ENCODE measurements around the gene RERE.
A peak's percentile ranks its signal among the peaks of the same experiment; 100 is the strongest.

DNA sequence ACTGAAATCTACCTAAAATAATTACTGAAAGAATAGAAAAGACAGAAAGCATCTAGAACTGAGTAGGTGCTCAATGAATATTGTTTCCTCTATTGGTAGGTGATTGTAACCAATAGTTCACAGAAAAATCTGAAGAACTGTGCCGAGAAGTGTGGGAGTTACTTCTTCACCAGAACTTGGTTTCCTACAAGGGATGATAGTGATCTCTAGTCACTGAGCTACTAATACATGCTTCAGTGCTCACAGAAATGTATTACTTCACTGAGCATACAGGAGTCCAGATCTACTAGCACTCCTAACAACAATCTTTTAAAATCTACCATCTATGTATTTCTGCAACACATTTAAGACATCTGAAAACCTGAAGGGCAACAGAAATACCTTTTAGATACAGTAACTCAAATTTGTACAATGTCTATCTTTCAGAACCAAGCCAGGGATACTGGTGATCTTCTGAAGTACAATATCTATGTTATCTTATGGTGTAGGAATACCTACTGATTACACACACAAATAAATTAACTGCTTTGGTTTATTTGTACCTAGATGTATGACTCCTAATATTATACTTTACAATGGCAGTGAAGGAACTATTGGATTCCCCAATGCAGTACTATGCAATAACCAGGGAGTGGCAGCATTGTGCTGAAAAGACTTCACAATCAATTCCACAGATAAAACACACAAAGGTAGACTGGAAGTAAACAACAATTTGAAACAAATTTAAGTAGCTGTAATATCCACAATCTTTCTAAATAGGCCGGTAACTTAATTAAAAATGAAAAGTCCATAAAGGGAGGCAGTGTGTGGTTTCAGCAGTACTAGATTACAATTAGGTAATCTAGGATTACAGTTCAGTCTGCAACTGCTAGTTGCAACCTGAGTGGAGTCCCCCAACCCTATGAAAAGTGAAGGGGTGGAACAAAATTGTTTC, 256.6 kb downstream of the RERE start:
- TF ChIP-seq, protein P1, sequence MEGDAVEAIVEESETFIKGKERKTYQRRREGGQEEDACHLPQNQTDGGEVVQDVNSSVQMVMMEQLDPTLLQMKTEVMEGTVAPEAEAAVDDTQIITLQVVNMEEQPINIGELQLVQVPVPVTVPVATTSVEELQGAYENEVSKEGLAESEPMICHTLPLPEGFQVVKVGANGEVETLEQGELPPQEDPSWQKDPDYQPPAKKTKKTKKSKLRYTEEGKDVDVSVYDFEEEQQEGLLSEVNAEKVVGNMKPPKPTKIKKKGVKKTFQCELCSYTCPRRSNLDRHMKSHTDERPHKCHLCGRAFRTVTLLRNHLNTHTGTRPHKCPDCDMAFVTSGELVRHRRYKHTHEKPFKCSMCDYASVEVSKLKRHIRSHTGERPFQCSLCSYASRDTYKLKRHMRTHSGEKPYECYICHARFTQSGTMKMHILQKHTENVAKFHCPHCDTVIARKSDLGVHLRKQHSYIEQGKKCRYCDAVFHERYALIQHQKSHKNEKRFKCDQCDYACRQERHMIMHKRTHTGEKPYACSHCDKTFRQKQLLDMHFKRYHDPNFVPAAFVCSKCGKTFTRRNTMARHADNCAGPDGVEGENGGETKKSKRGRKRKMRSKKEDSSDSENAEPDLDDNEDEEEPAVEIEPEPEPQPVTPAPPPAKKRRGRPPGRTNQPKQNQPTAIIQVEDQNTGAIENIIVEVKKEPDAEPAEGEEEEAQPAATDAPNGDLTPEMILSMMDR (conservative IDR thresholded peaks at IDR 0.05; ENCODE audit: low read depth in 2 of 2): peak; percentile 79 to 96
- TF ChIP-seq EZH2phosphoT487 (IDR thresholded peaks at IDR 0.05; ENCODE audit: unreplicated experiment) (no peak), CREB1 (CRISPR knock-in tag; IDR thresholded peaks at IDR 0.05; ENCODE audit: low read depth) (no peak), POLR2AphosphoS5 (IDR thresholded peaks at IDR 0.05; ENCODE audit: low read depth) (no peak), EZH2 (IDR thresholded peaks at IDR 0.05; ENCODE audit: low read depth, unreplicated experiment) (no peak), JUNB (IDR thresholded peaks at IDR 0.05; ENCODE audit: unreplicated experiment) (no peak)
- TF ChIP-seq, protein P2, sequence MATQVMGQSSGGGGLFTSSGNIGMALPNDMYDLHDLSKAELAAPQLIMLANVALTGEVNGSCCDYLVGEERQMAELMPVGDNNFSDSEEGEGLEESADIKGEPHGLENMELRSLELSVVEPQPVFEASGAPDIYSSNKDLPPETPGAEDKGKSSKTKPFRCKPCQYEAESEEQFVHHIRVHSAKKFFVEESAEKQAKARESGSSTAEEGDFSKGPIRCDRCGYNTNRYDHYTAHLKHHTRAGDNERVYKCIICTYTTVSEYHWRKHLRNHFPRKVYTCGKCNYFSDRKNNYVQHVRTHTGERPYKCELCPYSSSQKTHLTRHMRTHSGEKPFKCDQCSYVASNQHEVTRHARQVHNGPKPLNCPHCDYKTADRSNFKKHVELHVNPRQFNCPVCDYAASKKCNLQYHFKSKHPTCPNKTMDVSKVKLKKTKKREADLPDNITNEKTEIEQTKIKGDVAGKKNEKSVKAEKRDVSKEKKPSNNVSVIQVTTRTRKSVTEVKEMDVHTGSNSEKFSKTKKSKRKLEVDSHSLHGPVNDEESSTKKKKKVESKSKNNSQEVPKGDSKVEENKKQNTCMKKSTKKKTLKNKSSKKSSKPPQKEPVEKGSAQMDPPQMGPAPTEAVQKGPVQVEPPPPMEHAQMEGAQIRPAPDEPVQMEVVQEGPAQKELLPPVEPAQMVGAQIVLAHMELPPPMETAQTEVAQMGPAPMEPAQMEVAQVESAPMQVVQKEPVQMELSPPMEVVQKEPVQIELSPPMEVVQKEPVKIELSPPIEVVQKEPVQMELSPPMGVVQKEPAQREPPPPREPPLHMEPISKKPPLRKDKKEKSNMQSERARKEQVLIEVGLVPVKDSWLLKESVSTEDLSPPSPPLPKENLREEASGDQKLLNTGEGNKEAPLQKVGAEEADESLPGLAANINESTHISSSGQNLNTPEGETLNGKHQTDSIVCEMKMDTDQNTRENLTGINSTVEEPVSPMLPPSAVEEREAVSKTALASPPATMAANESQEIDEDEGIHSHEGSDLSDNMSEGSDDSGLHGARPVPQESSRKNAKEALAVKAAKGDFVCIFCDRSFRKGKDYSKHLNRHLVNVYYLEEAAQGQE (IDR thresholded peaks at IDR 0.05; ENCODE audit: unreplicated experiment): no peak
